Activated CD8-positive, alpha-beta memory T cell treated with anti-CD3 and anti-CD28 coated beads for 24 hours (primary cell): Measurements from ENCODE around the gene TBATA.

Source experiments
- DNase-seq: peaks from one replicate; pipeline ENCODE4 v3.0.0-alpha.2; 2020

Gene TBATA

GRCh38 chr10:70740406-70741288 is 44.5 kb downstream of the TBATA start:
- no peak for DNase-seq

- DNase-seq, result no peak
Measured at GRCh38 chr10:70738761-70739121, 46.4 kb downstream of the TBATA start.

GRCh38 chr10:70738006-70738760 is 47.0 kb downstream of the TBATA start:
- no peak for DNase-seq

- DNase-seq, result no peak
Measured at GRCh38 chr10:70737250-70737649, 47.9 kb downstream of the TBATA start.

- no peak for DNase-seq
Measured at GRCh38 chr10:70736525-70736924, 48.7 kb downstream of the TBATA start.

- DNase-seq, result no peak
Measured at GRCh38 chr10:70735161-70735560, 50.0 kb downstream of the TBATA start.

GRCh38 chr10:70733051-70733450 is 52.1 kb downstream of the TBATA start:
- DNase-seq, result no peak

GRCh38 chr10:70732569-70732968 is 52.6 kb downstream of the TBATA start:
- DNase-seq, result no peak

- DNase-seq, result no peak
Measured at GRCh38 chr10:70730955-70731354, 54.2 kb downstream of the TBATA start.

GRCh38 chr10:70729763-70730357 is 55.3 kb downstream of the TBATA start:
- DNase-seq, result no peak

GRCh38 chr10:70728328-70728727 is 56.8 kb downstream of the TBATA start:
- no peak for DNase-seq

- no peak for DNase-seq
Measured at GRCh38 chr10:70726909-70727495, 58.2 kb downstream of the TBATA start.

- no peak for DNase-seq
Measured at GRCh38 chr10:70723771-70724170, 61.4 kb downstream of the TBATA start.

GRCh38 chr10:70722820-70723424 is 62.3 kb downstream of the TBATA start:
- DNase-seq, result no peak
